ENCODE data around the gene HINT3.
A peak's percentile ranks its signal among the peaks of the same experiment; 100 is the strongest.
"Not testable (repeated sequence)": the region's sequence is repeated elsewhere in the genome, so short reads cannot be mapped to it uniquely, and the experiment has no call there.

Gene HINT3

DNA sequence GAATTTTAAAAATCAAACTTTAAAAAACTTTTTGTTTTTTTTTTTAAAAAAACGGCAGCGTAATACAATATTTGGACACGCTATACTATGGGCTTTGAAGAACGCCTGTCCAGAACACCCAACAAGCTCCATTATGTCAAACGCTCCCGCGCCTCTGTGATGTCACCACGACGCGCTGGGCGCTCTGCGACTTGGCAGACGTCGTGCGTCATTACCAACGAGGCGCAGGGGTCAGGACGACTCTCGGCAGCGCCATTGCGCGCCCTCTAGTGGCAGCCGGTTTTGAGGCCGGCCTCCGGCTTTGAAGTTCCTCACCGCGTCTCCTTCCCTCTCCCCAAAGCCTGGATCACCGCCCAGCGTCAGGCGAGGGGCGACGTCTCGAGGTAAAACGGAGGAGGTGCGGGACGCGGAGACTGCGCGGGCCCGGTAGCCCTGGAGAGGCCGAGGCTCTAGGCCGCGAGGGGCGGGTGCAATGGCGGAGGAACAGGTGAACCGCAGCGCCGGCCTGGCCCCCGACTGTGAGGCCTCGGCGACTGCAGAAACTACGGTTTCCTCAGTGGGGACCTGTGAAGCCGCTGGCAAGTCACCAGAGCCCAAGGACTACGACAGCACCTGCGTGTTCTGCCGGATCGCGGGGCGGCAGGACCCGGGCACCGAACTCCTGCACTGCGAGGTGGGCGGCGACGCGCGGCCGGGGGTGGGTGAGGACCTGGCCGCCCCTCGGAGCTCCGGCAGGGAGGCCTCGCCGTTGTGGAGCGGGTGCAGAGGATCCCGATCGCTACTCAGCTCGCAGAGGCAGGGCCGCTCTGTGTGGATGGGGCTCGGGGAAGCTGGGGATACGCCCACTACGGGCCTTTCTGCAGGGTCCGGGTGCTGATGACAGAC lies at the start of gene HINT3:
HINT3 (plus strand) TSS at position 265 of the 885 bp plus-strand sequence; CDS start at position 473, 208 bp downstream.
- peak within 1 kb of the TSS; percentile 96 for H2AFZ ChIP-seq (ENCODE audit: low read depth, low read length, severe bottlenecking)
- no peaks in the 10 kb centered on the region for H3K9me2 ChIP-seq (replicated peaks; ENCODE audit: insufficient read depth, low read length)
- peaks cover 14% of the 10 kb centered on the region; the same call in 1 of the 2 replicates for H3K79me2 ChIP-seq (ENCODE audit: insufficient read depth, low read length)
- no peaks in the 10 kb centered on the region for H3K27me3 ChIP-seq (ENCODE audit: low read length)
- H3K9me3 ChIP-seq (ENCODE audit: insufficient read depth, low read length): no peaks in the 10 kb centered on the region
- peak within 1 kb of the TSS; percentile 82 for H3K4me3 ChIP-seq (ENCODE audit: insufficient read depth, low read length, poor library complexity, severe bottlenecking)
- H3K4me2 ChIP-seq (ENCODE audit: low read depth, low read length, poor library complexity, severe bottlenecking): peak within 1 kb of the TSS; percentile 88
- peak within 1 kb of the TSS; percentile 64 for H3K27ac ChIP-seq (ENCODE audit: low read depth, low read length)
- TF ChIP-seq, protein P1, sequence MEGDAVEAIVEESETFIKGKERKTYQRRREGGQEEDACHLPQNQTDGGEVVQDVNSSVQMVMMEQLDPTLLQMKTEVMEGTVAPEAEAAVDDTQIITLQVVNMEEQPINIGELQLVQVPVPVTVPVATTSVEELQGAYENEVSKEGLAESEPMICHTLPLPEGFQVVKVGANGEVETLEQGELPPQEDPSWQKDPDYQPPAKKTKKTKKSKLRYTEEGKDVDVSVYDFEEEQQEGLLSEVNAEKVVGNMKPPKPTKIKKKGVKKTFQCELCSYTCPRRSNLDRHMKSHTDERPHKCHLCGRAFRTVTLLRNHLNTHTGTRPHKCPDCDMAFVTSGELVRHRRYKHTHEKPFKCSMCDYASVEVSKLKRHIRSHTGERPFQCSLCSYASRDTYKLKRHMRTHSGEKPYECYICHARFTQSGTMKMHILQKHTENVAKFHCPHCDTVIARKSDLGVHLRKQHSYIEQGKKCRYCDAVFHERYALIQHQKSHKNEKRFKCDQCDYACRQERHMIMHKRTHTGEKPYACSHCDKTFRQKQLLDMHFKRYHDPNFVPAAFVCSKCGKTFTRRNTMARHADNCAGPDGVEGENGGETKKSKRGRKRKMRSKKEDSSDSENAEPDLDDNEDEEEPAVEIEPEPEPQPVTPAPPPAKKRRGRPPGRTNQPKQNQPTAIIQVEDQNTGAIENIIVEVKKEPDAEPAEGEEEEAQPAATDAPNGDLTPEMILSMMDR (IDR thresholded peaks at IDR 0.05; ENCODE audit: insufficient read depth, low read length, poor library complexity, severe bottlenecking): peak; percentile 98
- no peak for TF ChIP-seq EZH2phosphoT487 (conservative IDR thresholded peaks at IDR 0.05; ENCODE audit: low read length)
- no peaks in the 10 kb centered on the region for H3F3A ChIP-seq (ENCODE audit: insufficient read depth)
- H3K9ac ChIP-seq (ENCODE audit: low read length): peak within 1 kb of the TSS; percentile 91
- H3K36me3 ChIP-seq (ENCODE audit: low read length): no peaks in the 10 kb centered on the region
- H4K20me1 ChIP-seq (ENCODE audit: low read depth, low read length): no peaks in the 10 kb centered on the region

DNA sequence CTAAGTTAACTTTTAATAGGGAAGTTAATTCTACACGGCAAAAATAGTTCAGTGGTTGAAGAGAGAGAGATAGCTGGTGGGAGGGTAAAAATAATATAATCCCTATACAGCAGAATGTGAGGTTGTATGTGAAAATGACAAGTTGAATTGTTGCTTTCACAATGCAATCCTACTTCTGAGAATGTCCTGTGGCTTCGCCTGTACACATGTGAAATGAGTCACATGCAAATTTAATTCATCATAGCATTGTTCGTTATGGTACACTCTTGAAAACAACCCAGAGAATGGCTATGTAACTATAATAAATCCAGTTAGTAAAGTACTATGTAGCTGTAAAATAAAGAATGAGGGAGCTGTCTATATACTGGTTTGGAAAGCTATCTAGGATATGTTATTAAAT lies 46.0 kb upstream of the HINT3 start:
- Histone ChIP-seq H3F3A (ENCODE audit: insufficient read depth) (no peaks in the 10 kb centered on the region), H3K4me3 (ENCODE audit: insufficient read depth, low read length, poor library complexity, severe bottlenecking) (no peak overlapping the region), H3K36me3 (ENCODE audit: low read length) (peaks cover 10% of the 10 kb centered on the region), H3K9ac (ENCODE audit: low read length) (no peak overlapping the region), H3K4me2 (ENCODE audit: low read depth, low read length, poor library complexity, severe bottlenecking) (no peak overlapping the region), H4K20me1 (ENCODE audit: low read depth, low read length) (no peaks in the 10 kb centered on the region), H3K9me3 (ENCODE audit: insufficient read depth, low read length) (no peaks in the 10 kb centered on the region), H2AFZ (ENCODE audit: low read depth, low read length, severe bottlenecking) (no peak overlapping the region), H3K27me3 (ENCODE audit: low read length) (no peaks in the 10 kb centered on the region), H3K79me2 (ENCODE audit: insufficient read depth, low read length) (no peaks in the 10 kb centered on the region), H3K9me2 (replicated peaks; ENCODE audit: insufficient read depth, low read length) (no peaks in the 10 kb centered on the region), H3K27ac (ENCODE audit: low read depth, low read length) (no peak overlapping the region)
- TF ChIP-seq EZH2phosphoT487 (conservative IDR thresholded peaks at IDR 0.05; ENCODE audit: low read length): no peak
- TF ChIP-seq, protein P1 (IDR thresholded peaks at IDR 0.05; ENCODE audit: insufficient read depth, low read length, poor library complexity, severe bottlenecking): no peak

DNA sequence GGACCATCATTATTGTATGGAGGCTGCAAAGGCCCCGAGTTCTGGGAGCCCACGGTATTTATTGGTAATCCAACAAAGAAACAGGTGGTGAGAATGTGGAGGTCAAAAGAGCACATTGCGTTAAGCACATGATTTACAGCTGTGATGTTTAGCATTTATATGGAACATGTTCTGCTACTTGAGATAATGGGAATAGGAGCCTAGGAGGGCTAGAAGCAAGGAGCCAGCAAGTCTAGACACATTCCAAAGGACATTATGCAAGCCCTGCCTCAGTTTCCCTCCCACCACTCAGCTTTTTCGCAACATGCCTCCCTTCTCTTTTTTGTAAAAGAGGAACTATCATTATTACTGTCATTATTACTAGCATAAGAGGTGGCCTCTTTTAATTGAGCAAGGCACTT lies 45.5 kb upstream of the HINT3 start:
- H3K9me3 ChIP-seq (ENCODE audit: insufficient read depth, low read length); H3K4me2 ChIP-seq (ENCODE audit: low read depth, low read length, poor library complexity, severe bottlenecking); H2AFZ ChIP-seq (ENCODE audit: low read depth, low read length, severe bottlenecking); H3F3A ChIP-seq (ENCODE audit: insufficient read depth); H3K9me2 ChIP-seq (replicated peaks; ENCODE audit: insufficient read depth, low read length); H3K27me3 ChIP-seq (ENCODE audit: low read length); H4K20me1 ChIP-seq (ENCODE audit: low read depth, low read length); H3K9ac ChIP-seq (ENCODE audit: low read length); H3K4me3 ChIP-seq (ENCODE audit: insufficient read depth, low read length, poor library complexity, severe bottlenecking); H3K27ac ChIP-seq (ENCODE audit: low read depth, low read length); H3K79me2 ChIP-seq (ENCODE audit: insufficient read depth, low read length): not testable (repeated sequence)
- peaks cover 14% of the 10 kb centered on the region for H3K36me3 ChIP-seq (ENCODE audit: low read length)

DNA sequence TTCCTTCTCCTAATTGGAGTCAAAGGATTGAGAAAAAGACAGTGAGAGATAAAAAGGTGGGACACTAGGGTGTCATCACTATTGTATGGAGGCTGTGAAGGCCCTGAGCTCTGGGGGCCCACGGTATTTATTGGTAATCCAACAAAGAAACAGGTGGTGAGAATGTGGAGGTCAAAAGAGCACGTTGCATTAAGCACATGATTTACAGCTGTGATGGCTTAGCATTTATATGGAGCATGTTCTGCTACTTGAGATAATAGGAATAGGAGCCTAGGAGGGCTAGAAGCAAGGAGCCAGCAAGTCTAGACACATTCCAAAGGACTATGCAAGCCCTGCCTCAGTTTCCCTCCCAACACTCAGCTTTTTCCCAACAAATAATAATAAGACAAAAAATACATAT lies 44.1 kb upstream of the HINT3 start:
- not testable (repeated sequence) for H3F3A ChIP-seq (ENCODE audit: insufficient read depth); H3K27ac ChIP-seq (ENCODE audit: low read depth, low read length); H4K20me1 ChIP-seq (ENCODE audit: low read depth, low read length); H3K9me3 ChIP-seq (ENCODE audit: insufficient read depth, low read length); H3K27me3 ChIP-seq (ENCODE audit: low read length); H3K4me2 ChIP-seq (ENCODE audit: low read depth, low read length, poor library complexity, severe bottlenecking); H3K79me2 ChIP-seq (ENCODE audit: insufficient read depth, low read length); H2AFZ ChIP-seq (ENCODE audit: low read depth, low read length, severe bottlenecking); H3K9me2 ChIP-seq (replicated peaks; ENCODE audit: insufficient read depth, low read length); H3K4me3 ChIP-seq (ENCODE audit: insufficient read depth, low read length, poor library complexity, severe bottlenecking); H3K9ac ChIP-seq (ENCODE audit: low read length)
- peaks cover 14% of the 10 kb centered on the region for H3K36me3 ChIP-seq (ENCODE audit: low read length)
